ENCODE data around the gene NKD2.
"Not testable (repeated sequence)": the region's sequence is repeated elsewhere in the genome, so short reads cannot be mapped to it uniquely, and the experiment has no call there.

Gene NKD2

GRCh38 chr5:1056611-1057484 is 48.2 kb downstream of the NKD2 start:
- DNase-seq (ENCODE audit: low read depth in 2 of 2): no peak

DNA sequence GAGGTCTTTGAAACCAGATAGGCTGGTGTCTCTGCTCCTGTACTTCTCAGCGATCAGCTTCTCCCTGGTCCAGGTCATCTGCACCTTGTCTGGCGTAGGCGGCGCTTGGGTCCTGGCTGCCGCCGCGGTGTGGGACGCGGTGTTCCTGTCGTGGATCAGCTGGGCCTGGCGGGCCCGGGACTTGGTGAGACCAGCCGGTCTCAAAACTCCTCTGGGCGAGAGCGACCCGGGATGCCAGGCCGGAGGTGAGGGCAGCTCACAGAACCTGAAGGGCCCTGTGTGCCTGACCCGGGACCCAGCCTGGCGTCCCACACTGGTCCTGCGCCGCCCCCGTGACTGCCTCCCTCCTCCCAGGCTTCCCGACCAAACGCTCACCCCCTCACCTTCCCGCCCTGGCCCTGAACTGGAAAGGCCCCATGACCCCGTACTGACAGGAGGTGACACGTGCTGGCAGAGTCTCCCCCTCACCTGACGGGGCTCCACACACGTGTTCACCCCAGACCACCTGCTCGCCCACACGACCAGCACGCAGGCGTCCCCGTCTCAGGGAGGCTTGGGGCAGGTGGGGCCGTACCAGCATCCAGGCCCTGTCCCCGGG is 49.0 kb downstream of the NKD2 start:
- no peak for DNase-seq (ENCODE audit: low read depth in 2 of 2)

DNA sequence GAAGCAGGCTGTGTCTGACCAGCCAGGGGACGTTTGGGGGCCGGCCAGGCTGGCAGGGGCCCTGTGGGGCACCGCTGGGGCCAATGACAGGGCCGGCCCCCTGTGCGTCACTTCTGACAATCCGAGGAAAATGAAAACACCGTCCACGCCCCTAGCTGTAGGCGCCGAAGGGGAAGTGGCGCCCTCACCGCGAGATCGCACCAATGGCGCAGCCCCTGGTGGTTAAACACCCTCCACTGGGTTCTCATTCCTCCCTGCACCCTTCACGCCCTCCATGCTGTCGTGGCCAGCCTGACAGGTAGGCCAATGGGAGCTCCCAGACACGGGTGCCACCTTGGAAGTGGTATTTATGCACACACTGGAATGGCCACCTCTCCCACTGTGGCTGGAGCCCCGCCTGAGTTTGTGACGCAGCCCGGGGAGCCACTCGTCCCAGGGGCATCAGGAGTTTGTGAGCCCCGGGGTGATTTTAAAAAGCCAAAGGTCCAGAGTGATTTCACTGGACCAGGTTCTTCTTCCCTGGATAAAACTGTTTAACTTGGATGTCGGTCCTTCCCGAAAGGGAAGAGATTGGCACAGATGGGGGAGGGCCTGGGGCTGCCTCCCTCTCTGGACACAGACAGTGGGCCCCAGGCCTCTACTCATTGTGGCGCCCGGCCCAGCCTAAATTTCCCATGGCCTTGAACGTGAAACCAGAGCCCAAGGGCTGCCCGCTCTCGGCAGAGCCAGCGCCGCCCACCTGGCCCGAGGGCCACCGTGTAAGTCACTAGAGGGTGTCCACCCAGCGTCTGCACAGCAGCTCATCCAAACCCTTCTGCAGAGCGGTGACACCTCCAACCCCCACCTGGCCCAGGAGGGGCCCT is 49.7 kb downstream of the NKD2 start:
- DNase-seq (ENCODE audit: low read depth in 2 of 2): no peak

DNA sequence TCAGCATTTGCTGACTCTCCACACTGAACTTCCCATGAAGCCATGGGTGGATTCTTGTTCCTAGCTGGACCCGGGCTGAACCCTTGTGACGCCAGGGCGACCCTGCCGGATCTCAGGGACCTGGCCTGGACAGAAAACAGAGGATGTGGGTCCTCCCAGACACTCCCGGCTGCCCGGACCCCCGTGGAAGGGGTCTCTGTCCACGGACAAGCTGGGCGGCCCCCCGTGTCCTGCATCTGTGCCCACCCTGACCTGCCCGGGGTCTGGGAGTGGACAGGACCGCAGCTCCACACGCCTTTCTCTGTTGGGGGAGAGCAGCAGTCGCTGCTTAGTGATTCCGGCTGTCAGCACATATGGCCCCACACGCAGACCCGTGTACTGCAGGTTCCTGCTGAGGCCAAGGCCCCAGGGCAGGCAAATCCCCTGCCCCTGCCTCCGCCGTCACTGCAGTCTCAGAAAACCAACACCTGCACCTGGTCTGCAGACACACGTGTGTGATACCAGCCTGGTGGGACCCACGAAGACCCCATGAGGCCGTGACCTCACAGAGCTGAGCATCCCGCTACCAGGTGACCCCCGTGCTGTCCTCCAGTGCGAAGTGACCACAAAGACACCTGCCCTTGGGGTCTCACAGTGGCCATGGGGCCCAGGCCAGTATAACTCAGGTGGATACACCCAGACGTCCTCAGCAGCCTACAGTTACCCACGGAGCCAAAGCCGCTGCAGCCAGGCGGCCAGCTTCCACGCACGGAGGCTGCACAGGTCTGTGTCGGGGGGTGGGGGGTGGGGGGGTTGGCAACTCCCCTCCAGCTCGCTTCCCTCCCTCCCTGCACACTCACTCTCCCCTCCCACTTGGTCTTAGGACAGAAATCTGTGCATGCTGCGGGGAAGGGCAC is 50.6 kb downstream of the NKD2 start:
- no peak for DNase-seq (ENCODE audit: low read depth in 2 of 2)

DNA sequence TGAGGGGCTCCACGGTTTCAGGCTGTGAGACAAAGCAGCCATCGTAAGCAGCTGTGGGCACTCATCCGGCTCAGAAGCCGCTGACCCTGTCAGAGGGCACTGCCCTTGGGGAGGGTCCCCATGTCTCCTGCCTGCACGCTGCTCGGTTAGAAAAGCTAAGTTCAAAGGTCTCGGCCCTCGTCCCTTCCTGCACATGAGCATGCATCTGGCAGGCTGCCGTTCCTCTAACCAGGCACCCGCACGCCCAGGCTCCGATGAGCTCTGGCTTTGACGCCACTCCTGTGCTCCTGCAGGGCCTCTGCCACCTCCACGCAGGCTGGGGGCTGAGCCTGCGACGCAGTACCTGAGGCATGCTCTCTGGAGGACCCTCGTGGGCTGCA is 51.3 kb downstream of the NKD2 start:
- no peak for DNase-seq (ENCODE audit: low read depth in 2 of 2)

DNA sequence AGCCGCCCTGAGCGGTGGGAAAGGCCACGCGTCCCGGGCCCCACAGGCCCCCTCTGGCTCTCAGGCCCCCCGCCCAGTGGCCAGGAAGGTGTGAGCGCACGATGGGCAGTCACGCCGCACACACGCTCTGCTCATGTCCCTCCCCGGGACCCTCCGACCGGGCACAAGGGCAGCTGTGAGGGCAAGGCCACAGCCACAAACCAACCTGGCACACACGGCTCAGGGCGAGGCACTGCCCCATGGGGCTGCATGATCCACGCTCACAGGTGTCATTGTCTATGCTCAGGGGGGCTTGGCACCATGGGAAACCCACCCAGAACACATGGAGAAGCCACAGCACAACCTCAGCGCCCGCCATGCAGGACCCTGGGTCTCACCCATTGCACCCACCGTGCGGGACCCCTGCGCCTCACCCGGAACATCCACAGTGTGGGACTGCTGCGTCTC is 52.0 kb downstream of the NKD2 start:
- no peak for DNase-seq (ENCODE audit: low read depth in 2 of 2)

DNA sequence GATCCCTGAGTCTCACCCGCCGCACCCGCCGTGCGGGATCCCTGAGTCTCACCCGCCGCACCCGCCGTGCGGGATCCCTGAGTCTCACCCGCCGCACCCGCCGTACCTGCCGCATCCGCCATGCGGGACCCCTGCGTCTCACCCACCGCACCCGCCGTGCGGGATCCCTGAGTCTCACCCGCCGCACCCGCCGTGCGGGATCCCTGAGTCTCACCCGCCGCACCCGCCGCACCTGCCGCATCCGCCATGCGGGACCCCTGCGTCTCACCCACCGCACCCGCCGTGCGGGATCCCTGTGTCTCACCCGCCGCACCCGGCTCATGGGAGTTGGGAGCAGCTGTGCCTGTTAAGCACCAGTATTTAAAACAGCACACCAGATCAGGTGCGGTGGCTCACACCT is 52.7 kb downstream of the NKD2 start:
- not testable (repeated sequence) for DNase-seq (ENCODE audit: low read depth in 2 of 2)

DNA sequence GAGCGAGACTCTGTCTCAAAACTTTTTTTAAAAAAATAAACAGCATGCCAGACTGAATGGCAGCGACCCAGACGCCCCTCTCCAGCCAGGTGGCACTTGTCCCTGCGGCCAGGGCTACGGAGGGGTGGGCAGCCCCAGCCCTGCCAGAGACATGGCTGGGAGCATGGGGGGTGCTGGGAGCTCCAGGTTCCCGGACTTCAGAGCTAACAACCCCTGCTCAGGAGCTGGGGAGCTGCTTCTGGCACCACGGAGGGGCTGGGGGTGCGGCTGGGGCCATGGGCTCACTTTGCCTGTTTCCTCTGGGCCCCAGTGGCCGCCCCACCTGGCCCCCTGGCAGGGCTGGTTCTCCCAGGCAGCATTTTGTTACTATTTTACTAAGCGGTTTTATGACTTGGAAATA is 53.3 kb downstream of the NKD2 start:
- no peak for DNase-seq (ENCODE audit: low read depth in 2 of 2)

GRCh38 chr5:1062761-1063568 is 54.4 kb downstream of the NKD2 start:
- no peak for DNase-seq (ENCODE audit: low read depth in 2 of 2)

- no peak for DNase-seq (ENCODE audit: low read depth in 2 of 2)
Measured at GRCh38 chr5:1063661-1064382, 55.2 kb downstream of the NKD2 start.

- DNase-seq (ENCODE audit: low read depth in 2 of 2): no peak
Measured at GRCh38 chr5:1064383-1065142, 56.0 kb downstream of the NKD2 start.

- no peak for DNase-seq (ENCODE audit: low read depth in 2 of 2)
Measured at GRCh38 chr5:1065143-1065750, 56.6 kb downstream of the NKD2 start.

DNA sequence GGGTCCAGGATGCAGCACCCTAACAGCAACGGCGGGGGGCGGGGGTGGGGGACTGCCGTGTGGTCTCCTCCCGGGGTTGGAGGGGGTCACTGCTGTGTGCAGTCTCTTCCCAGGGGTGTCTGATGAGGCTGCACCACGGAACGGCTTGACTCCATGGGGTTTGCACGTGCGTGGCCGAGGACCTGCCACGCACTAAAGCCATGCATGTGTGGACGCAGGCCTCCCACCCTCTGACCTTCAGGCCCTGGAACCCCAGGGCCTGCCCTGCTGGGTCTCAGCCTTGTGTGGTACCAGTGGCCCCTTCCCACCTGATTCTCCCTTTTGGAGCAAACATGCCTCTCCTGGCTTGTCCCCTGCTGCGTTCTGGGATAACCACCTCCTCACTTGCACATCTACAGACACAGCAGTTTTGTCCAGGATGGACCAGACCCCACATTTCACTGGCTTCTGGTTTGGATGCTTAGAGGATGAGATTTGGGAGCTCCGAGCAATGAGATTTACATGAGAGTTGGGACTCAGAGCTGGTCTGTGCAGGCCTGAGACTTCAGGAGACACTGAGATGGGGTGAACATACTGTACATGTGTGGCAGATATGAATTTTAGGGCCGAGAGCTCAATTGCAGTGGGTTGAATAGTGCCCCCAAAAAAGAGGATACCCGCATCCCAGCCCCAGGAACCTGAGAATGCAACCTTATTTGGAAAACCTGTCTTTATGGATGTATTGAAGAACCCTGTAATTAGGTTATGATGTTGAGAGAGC is 57.5 kb downstream of the NKD2 start:
- DNase-seq (ENCODE audit: low read depth in 2 of 2): no peak

GRCh38 chr5:1066676-1067075 is 58.1 kb downstream of the NKD2 start:
- DNase-seq (ENCODE audit: low read depth in 2 of 2): no peak

- DNase-seq (ENCODE audit: low read depth in 2 of 2): no peak
Measured at GRCh38 chr5:1067141-1068121, 58.8 kb downstream of the NKD2 start.

DNA sequence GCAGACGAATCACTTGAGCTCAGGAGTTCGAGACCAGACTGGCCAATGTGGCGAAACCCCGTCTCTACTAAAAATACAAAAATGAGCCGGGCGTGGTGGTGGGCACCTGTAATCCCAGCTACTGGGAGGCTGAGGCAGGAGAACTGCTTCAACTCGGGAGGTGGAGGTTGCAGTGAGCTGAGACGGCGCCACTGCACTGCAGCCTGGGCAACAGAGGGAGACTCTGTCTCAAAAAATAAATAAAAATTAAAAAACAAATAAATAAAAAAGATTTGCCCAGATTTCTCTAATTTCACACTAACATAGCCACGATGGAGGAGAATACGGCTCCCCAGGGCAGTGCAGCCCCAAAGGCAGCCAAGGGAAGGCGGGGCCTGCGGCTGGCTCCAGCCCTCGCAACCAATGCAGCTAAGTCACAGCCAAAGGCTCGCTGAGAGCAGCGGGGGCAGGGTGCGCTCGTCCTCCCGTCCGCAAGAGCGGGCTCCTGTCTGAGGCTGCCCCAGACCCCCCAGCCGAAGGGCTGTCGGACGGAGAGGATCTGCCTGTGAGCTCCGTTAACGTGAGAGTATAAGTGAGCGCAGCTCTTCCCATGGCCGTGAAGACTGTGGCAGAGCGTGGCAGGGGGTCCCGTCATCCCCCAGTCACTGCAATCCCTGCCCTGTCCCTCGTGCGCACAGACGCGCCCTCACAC is 59.7 kb downstream of the NKD2 start:
- DNase-seq (ENCODE audit: low read depth in 2 of 2): no peak
